ENCODE measurements around the gene GUCY1A2.

GUCY1A2 gene

GRCh38 chr11:106957030-106957482 lies 61.2 kb downstream of the GUCY1A2 start:
- ATAC-seq (ENCODE audit: low read depth) (no peak), DNase-seq (ENCODE audit: low spot score) (no peak)
- no peak overlapping the region for H3K4me3 ChIP-seq (ENCODE audit: severe bottlenecking)
- no peak for TF ChIP-seq CTCF (IDR thresholded peaks at IDR 0.05; ENCODE audit: poor library complexity, severe bottlenecking)
- peaks cover 14% of the 10 kb centered on the region for H3K4me1 ChIP-seq (ENCODE audit: insufficient read depth, poor library complexity, severe bottlenecking)
- H3K9me3 ChIP-seq (ENCODE audit: severe bottlenecking), result no peaks in the 10 kb centered on the region
- H3K27ac ChIP-seq (ENCODE audit: poor library complexity, severe bottlenecking), result no peak overlapping the region
- H3K27me3 ChIP-seq (ENCODE audit: insufficient read depth, poor library complexity, severe bottlenecking), result no peaks in the 10 kb centered on the region
- H3K36me3 ChIP-seq (ENCODE audit: low read depth), result no peaks in the 10 kb centered on the region

GRCh38 chr11:106950067-106950491 lies 68.2 kb downstream of the GUCY1A2 start:
- H3K27me3 ChIP-seq (ENCODE audit: insufficient read depth, poor library complexity, severe bottlenecking), result no peaks in the 10 kb centered on the region
- ATAC-seq (ENCODE audit: low read depth) (peak; percentile 87), DNase-seq (ENCODE audit: low spot score) (no peak)
- H3K9me3 ChIP-seq (ENCODE audit: severe bottlenecking), result no peaks in the 10 kb centered on the region
- no peaks in the 10 kb centered on the region for H3K36me3 ChIP-seq (ENCODE audit: low read depth)
- H3K4me3 ChIP-seq (ENCODE audit: severe bottlenecking), result no peak overlapping the region
- H3K4me1 ChIP-seq (ENCODE audit: insufficient read depth, poor library complexity, severe bottlenecking), result peaks cover 10% of the 10 kb centered on the region
- no peak overlapping the region for H3K27ac ChIP-seq (ENCODE audit: poor library complexity, severe bottlenecking)
- no peak for TF ChIP-seq CTCF (IDR thresholded peaks at IDR 0.05; ENCODE audit: poor library complexity, severe bottlenecking)

- TF ChIP-seq CTCF (IDR thresholded peaks at IDR 0.05; ENCODE audit: poor library complexity, severe bottlenecking), result no peak
Measured at GRCh38 chr11:106943089-106943488, 75.2 kb downstream of the GUCY1A2 start.

GRCh38 chr11:106939157-106939556 lies 79.1 kb downstream of the GUCY1A2 start:
- DNase-seq (ENCODE audit: low spot score) (no peak), ATAC-seq (ENCODE audit: low read depth) (no peak)
- no peaks in the 10 kb centered on the region for H3K9me3 ChIP-seq (ENCODE audit: severe bottlenecking)
- no peak overlapping the region for H3K27ac ChIP-seq (ENCODE audit: poor library complexity, severe bottlenecking)
- no peak for TF ChIP-seq CTCF (IDR thresholded peaks at IDR 0.05; ENCODE audit: poor library complexity, severe bottlenecking)
- H3K4me3 ChIP-seq (ENCODE audit: severe bottlenecking), result no peak overlapping the region
- no peaks in the 10 kb centered on the region for H3K36me3 ChIP-seq (ENCODE audit: low read depth)
- H3K27me3 ChIP-seq (ENCODE audit: insufficient read depth, poor library complexity, severe bottlenecking), result no peaks in the 10 kb centered on the region
- no peaks in the 10 kb centered on the region for H3K4me1 ChIP-seq (ENCODE audit: insufficient read depth, poor library complexity, severe bottlenecking)

More at GRCh38 chr11:106943089-106943488, 75.2 kb downstream of the GUCY1A2 start:
- Histone ChIP-seq H3K4me3 (ENCODE audit: severe bottlenecking) (no peak overlapping the region), H3K27me3 (ENCODE audit: insufficient read depth, poor library complexity, severe bottlenecking) (no peaks in the 10 kb centered on the region), H3K36me3 (ENCODE audit: low read depth) (no peaks in the 10 kb centered on the region), H3K27ac (ENCODE audit: poor library complexity, severe bottlenecking) (no peak overlapping the region), H3K4me1 (ENCODE audit: insufficient read depth, poor library complexity, severe bottlenecking) (no peaks in the 10 kb centered on the region), H3K9me3 (ENCODE audit: severe bottlenecking) (no peaks in the 10 kb centered on the region)
- ATAC-seq (ENCODE audit: low read depth), result no peak
- DNase-seq (ENCODE audit: low spot score), result no peak

GRCh38 chr11:106937111-106937510 lies 81.2 kb downstream of the GUCY1A2 start:
- Histone ChIP-seq H3K36me3 (ENCODE audit: low read depth) (no peaks in the 10 kb centered on the region), H3K27ac (ENCODE audit: poor library complexity, severe bottlenecking) (no peak overlapping the region), H3K9me3 (ENCODE audit: severe bottlenecking) (no peaks in the 10 kb centered on the region), H3K4me1 (ENCODE audit: insufficient read depth, poor library complexity, severe bottlenecking) (no peaks in the 10 kb centered on the region), H3K4me3 (ENCODE audit: severe bottlenecking) (no peak overlapping the region), H3K27me3 (ENCODE audit: insufficient read depth, poor library complexity, severe bottlenecking) (no peaks in the 10 kb centered on the region)
- no peak for TF ChIP-seq CTCF (IDR thresholded peaks at IDR 0.05; ENCODE audit: poor library complexity, severe bottlenecking)
- DNase-seq (ENCODE audit: low spot score) (no peak), ATAC-seq (ENCODE audit: low read depth) (no peak)

Data from RWPE2 (cell line).